PFSK-1 (cell line): ENCODE measurements around the gene RGS10.

Source experiments
- FOXP2 ChIP-seq: optimal IDR thresholded peaks from 2 replicates; pipeline ENCODE3; 2011; ENCODE audit warnings: borderline replicate concordance, control low read depth, inconsistent platforms; ENCODE audit not compliant: insufficient read depth; ENCODE audit errors: extremely low read length, extremely low read depth
- POLR2AphosphoS5 ChIP-seq: IDR thresholded peaks from 2 replicates; pipeline ENCODE4 v1.6.1; 2012; ENCODE audit warnings: low read depth, mild to moderate bottlenecking, control low read depth, low read length, moderate library complexity
- SIN3A ChIP-seq: IDR thresholded peaks from 2 replicates; pipeline ENCODE4 v1.6.1; 2012; ENCODE audit warnings: mild to moderate bottlenecking, low read length, moderate library complexity, borderline replicate concordance; ENCODE audit not compliant: insufficient read depth
- TAF1 ChIP-seq: IDR thresholded peaks from 2 replicates; pipeline ENCODE4 v1.6.1; 2012; ENCODE audit warnings: low read length, control low read depth, borderline replicate concordance; ENCODE audit not compliant: insufficient read depth
- TF ChIP-seq, protein P1 (sequence below), 2 experiments: IDR thresholded peaks; 2 replicates each; pipeline versions ENCODE4 v1.6.1 to v1.8.0; 2011 to 2012; ENCODE audit warnings: low read depth in 2 of 2, low read length in 2 of 2, control low read depth in 1 of 2, inconsistent platforms in 1 of 2, mild to moderate bottlenecking in 1 of 2, moderate library complexity in 1 of 2; ENCODE audit not compliant: insufficient read depth in 1 of 2

DNA sequence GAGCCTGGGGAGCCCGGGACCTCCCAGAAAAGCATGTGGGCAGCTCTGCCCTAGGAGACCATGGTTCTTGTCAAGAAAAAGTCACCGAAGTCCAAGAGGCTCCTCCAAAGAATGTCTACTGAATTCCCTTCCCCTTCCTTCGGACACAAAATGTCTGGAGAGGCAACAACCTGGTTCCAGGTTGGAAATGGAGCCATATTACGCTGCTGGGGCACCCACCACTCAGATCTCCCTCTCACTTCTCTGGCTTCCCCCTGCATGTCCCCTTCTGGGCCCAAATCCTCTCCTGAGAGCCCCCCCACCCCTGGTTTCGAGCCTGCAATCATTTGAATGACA lies 52.6 kb downstream of the RGS10 start:
- TF ChIP-seq TAF1, result no peak
- TF ChIP-seq POLR2AphosphoS5, result no peak
- TF ChIP-seq, protein P1, sequence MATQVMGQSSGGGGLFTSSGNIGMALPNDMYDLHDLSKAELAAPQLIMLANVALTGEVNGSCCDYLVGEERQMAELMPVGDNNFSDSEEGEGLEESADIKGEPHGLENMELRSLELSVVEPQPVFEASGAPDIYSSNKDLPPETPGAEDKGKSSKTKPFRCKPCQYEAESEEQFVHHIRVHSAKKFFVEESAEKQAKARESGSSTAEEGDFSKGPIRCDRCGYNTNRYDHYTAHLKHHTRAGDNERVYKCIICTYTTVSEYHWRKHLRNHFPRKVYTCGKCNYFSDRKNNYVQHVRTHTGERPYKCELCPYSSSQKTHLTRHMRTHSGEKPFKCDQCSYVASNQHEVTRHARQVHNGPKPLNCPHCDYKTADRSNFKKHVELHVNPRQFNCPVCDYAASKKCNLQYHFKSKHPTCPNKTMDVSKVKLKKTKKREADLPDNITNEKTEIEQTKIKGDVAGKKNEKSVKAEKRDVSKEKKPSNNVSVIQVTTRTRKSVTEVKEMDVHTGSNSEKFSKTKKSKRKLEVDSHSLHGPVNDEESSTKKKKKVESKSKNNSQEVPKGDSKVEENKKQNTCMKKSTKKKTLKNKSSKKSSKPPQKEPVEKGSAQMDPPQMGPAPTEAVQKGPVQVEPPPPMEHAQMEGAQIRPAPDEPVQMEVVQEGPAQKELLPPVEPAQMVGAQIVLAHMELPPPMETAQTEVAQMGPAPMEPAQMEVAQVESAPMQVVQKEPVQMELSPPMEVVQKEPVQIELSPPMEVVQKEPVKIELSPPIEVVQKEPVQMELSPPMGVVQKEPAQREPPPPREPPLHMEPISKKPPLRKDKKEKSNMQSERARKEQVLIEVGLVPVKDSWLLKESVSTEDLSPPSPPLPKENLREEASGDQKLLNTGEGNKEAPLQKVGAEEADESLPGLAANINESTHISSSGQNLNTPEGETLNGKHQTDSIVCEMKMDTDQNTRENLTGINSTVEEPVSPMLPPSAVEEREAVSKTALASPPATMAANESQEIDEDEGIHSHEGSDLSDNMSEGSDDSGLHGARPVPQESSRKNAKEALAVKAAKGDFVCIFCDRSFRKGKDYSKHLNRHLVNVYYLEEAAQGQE (IDR thresholded peaks at IDR 0.05; ENCODE audit: insufficient read depth in 1 of 2, low read depth in 2 of 2, low read length in 2 of 2), result no peak
- no peak for TF ChIP-seq SIN3A
- TF ChIP-seq FOXP2, result no peak
